GM18499 (cell line): ENCODE results near the gene ZNF579.
"Not testable (repeated sequence)": the region's sequence is repeated elsewhere in the genome, so short reads cannot be mapped to it uniquely, and the experiment has no call there.

ENCODE experiments used
- ATAC-seq: cut with Tn5 transposase; IDR thresholded peaks from one replicate; pipeline ENCODE4 v1.9.1; 2021; ENCODE audit warnings: moderate number of reproducible peaks; ENCODE audit not compliant: insufficient read depth, unreplicated experiment

ZNF579 gene

DNA sequence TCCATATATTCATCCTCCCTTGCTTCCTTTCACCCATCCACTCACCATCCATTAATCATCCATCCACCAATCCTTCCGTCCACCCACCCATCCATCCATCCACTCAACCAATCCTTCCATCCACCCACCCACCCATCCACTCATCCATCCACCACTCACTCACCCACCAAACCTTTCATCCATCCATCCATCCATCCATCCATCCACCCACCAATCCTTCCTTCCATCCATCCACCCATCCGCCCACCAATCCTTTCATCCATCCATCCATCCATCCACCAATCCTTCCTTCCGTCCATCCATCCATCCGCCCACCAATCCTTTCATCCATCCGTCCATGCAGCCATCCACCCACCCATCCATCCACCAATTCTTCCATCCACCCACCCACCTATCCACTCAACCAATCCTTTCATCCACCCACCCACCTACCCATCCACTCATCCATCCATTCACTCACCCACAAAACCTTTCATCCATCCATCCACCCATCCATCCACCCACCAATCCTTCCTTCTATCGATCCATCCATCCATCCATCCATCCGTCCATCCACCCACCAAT, 38.3 kb downstream of the ZNF579 start:
- no peak for ATAC-seq

- no peak for ATAC-seq
Measured at GRCh38 chr19:55541091-55541490, 39.6 kb downstream of the ZNF579 start.

DNA sequence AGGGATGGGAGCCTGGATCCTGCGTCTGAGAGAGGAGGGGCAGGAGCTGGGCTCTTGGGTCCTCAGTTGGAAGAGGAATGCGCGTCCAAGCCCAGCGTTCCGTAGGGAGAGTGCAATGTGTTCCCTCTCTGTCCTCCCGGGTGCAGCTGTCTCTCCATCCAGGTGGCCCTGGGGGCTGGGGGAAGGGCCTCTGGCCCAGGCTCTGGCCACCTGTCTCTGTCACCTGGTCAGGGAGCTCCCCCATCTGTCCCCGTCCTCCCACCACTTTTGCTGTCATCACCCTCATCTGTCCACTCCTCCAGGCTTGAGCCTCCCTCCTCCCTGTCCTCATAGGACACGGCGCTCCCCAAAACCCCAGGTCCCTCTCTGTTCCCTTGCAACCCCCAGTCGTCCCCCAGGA, 40.0 kb downstream of the ZNF579 start:
- no peak for ATAC-seq

- ATAC-seq: no peak
Measured at GRCh38 chr19:55539090-55539984, 41.3 kb downstream of the ZNF579 start.

GRCh38 chr19:55538132-55538531, 42.5 kb downstream of the ZNF579 start:
- ATAC-seq: no peak

DNA sequence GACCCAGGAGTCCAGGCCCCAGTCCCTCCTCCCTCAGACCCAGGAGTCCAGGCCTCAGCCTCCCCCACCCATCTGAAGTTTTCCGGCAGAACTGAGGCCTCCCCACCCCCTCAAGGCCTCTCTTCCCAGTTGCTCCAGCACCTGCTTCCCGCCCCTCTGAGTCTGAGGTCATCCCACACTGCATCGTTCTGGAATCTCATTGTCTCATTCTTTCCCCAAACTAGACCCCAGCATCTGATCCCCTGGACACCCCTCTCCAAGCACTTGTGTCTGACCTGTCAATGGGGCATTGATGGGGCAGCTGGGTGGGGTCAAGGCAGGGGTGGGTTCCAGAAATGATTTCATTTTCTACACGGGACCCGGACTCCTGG, 42.9 kb downstream of the ZNF579 start:
- ATAC-seq: no peak

DNA sequence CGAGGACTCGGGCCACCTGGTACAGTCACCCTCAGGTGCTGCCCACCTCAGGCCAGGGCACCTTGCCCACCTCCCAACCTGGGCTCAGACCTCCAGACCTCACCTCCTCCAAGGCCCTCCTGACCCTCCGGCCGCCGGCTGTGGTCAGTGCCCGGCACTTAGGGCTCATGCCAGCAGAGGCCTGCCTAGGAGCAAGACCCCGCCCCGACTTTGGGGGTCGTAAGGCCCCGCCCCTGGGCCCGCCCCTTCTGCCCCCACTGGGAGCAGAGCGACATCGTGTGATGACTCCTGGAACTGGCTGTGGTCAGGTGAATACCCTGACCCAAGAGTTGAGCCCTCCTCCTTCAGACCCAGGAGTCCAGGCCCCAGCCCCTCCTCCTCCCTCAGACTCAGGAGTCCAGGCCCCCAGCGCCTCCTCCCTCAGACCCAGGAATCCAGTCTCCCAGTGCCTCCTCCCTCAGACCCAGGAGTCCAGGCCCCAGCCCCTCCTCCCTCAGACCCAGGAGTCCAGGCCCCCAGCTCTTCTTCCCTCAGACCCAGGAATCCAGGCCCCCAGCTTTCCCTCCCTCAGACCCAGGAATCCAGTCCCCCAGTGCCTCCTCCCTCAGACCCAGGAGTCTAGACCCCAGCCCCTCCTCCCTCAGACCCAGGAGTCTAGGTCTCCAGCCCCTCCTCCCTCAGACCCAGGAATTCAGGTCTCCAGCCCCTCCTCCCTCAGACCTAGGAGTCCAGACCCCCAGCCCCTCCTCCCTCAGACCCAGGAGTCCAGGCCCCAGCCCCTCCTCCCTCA, 43.5 kb downstream of the ZNF579 start, which contains the start of gene SBK2:
SBK2 (minus strand) TSS at position 183 of the 790 bp plus-strand sequence. CDS start 839 bp downstream, outside the sequence.
- no peak for ATAC-seq

DNA sequence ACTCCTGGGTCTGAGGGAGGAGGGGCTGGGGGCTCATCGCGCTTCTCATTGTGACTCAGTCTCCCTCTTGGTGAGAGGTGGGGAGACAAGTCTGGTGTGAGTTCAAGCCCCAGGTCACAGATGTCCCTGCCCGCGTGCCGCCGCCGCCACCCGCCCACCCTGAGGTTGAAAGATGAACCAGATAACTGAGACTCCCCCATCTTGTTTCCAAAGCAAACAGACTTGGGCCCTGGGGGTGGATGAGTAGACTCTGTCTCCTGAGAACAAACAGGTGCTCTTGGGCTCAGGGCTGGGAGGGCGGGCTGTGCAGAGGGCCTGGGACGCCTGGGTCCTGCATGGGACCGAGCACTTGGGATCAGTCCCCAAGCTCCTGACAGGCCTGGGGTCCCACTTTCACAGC, 44.3 kb downstream of the ZNF579 start:
- no peak for ATAC-seq

- no peak for ATAC-seq
Measured at GRCh38 chr19:55535965-55536350, 44.7 kb downstream of the ZNF579 start.

GRCh38 chr19:55535173-55535964, 45.3 kb downstream of the ZNF579 start:
- ATAC-seq: no peak

GRCh38 chr19:55534280-55534679, 46.4 kb downstream of the ZNF579 start:
- ATAC-seq: not testable (repeated sequence)

GRCh38 chr19:55530996-55531395, 49.7 kb downstream of the ZNF579 start:
- ATAC-seq: no peak

DNA sequence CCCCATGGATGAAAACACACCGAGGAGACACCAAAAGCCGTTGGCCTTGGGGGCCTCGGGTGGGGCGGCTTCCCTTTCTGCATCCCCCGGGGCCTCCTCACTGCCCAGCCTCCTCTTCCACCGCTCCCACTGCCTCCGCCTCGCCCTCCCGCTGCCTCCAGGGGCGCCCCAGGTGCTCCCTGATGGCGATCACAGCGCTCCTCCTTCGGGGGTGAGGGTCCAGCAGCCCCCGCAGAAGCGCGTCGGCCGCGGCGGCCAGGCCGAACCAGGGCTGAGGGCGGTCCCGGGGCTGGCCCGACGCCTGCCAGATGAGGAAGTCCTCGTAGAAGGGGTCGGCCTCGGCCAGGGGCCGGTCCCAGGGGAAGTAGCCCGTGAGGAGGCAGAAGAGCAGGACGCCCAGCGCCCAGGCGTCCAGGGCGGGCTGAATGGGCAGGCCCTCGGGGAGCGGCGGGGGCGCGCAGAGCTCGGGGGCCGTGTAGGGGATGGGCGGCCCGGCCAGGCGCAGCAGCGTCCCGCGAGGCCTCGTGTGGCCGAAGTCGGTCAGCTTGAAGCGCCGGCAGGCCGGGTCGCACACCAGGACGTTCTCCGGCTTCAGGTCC, 50.9 kb downstream of the ZNF579 start:
- ATAC-seq: no peak

DNA sequence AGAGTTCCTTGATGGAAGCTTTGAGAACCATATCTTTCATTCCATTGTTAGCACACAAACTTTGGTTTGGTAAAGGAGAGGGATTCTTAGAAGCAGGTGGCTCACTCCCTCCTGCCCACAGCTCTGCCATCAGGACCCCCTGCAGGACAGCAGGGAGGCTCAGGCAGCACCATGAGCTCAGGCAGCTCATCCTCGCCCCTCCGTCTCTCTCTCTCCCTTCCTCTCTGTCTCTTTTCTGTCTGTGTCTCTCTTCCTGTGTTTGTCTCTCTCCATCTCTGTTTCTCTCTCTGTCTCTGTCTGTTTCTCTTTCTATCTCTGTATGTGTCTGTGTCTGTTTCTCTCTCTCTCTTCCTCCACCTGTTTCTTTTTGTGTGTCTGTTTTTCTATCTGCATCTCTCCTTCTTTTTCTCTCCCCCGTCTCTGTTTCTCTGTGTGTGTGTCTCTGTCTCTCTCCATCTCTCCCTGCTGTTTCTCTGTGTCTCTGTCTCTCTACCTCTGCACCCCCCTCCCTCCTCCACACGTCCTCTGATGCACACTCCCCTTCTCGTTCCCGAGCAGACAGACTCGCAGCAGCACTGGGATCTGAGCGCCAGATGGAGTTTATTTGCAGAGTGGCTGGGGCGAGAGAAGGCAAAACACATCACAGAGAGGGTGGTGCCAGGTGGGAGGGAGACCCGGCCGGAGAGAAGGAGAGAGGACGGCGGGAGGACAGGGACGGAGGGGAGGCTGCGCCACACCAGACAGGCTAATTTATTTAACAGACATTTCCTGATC, 52.4 kb downstream of the ZNF579 start:
- no peak for ATAC-seq

DNA sequence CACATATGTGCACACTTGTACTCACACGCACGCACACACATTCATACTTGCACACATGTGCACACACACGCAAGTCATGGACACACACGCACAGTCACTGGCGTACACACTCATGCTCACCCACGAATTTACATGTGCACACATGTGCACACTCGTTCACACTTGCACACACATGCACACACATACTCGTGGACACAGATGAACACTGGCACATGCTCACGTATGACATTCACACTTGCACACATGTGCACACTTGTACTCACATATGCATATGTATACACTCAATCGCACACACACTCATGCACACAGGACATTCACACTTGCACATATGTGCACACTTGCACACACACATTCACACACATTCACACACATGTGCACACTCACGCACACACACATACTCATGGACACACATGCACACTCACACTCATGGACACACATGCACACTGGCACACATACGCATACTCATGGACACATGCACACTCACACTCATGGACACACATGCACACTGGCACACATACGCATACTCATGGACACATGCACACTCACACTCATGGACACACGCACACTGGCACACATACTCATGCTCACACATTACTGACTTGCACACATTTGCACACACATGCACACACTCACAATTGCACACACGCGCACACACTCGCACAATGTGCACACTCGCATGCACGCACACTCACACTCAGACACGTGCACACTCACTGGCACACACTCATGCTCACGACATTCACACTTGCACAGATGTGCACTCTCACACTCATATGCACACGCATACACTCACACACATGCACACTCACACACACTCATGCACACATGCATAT, 53.2 kb downstream of the ZNF579 start:
- no peak for ATAC-seq
